Fibroblast of the aortic adventitia (primary cell): Measurements from ENCODE around the gene GRIK1. TPM values are rescaled to one million over a fixed set of nuclear protein-coding genes. Genes with fewer than 3 reads are reported as not detected.

Experiments used
- DNase-seq: peaks from one replicate; pipeline ENCODE4 v3.0.0-alpha.2; 2010; ENCODE audit warnings: low read depth
- H3K4me3 ChIP-seq: 2 replicates; pipeline ENCODE4 v1.5.1; 2011; ENCODE audit warnings: low read depth, mild to moderate bottlenecking, control low read depth, low read length, moderate library complexity
- CTCF ChIP-seq: IDR thresholded peaks from 2 replicates; pipeline ENCODE4 v1.5.1; 2011; ENCODE audit warnings: mild to moderate bottlenecking, low read length, control low read depth, inconsistent platforms; ENCODE audit not compliant: insufficient read depth
- total RNA-seq: library from RNA; depleted of rRNA; stranded (reverse); fragments of >200 nt; gene quantifications from 2 replicates; pipeline ENCODE4 v1.2.3, GENCODE V29; 2012; ENCODE audit warnings: low replicate concordance

Gene GRIK1
- total RNA-seq, 1 donor: 0.81 TPM

GRCh38 chr21:29870814-29871213 is 69.0 kb downstream of the GRIK1 start:
- no peak overlapping the region for H3K4me3 ChIP-seq
- DNase-seq: no peak
- no peak for TF ChIP-seq CTCF

- no peak for DNase-seq
- no peak for TF ChIP-seq CTCF
- no peak overlapping the region for H3K4me3 ChIP-seq
These were observed 72.0 kb downstream of the GRIK1 start for GRCh38 chr21:29867796-29868195.

DNA sequence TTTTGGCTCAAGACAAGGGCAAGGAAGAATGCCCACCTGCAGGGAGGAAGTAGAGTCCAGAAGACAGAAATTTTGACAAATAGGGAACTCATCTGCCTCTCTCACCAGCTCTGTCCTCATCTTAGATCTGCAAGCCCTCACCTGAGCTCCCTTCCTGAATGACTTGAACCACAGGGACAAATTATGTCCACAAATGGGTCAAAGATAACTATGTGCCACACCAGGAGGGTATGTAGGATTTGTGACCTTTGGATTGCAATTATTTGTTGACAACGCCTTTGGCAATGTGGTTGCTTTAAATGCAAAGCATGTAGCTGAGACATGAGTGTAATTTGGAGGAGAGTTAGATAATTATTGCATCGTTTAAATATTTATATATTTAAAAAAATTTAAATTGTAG is 79.5 kb downstream of the GRIK1 start:
- DNase-seq: no peak
- H3K4me3 ChIP-seq: no peak overlapping the region
- no peak for TF ChIP-seq CTCF

DNA sequence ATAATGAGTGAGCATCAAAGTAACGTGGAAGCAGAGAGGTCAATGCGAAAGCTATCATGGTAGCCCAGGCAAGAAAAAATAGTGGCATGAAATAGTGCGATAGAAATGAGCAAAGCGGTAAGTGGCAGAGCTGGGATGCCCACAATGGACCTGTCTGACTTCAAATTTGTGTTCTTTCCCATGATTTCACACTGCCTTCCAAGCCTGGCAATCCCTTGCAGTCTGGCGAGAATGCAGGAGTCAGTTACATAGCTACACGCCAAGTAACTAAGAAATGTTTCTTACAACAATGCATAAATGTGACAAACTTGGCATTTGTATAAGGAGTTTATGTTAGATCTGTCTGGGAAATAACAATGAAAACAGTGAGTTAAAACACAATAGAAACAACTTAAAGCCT is 82.6 kb downstream of the GRIK1 start:
- H3K4me3 ChIP-seq: no peak overlapping the region
- no peak for DNase-seq
- TF ChIP-seq CTCF: no peak

DNA sequence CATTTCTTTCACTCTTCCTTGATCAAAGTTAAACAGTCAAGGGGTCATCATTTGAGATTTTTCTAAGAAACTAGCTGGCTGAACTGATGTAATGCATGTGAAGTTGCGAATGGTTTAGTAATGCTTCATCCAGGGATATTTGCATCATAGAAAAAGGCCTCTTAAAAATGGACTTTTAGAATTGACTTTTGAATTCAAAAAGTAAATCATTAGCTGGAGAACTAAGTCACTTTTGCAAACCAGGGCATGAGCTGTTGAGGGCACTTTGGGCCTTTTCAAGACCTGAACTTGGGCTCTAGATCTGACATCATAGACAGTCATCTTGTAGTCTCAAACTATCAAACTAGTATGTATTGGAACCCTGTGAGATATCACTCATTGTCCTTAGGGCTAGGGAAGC is 85.0 kb downstream of the GRIK1 start:
- no peak overlapping the region for H3K4me3 ChIP-seq
- no peak for TF ChIP-seq CTCF
- DNase-seq: no peak

DNA sequence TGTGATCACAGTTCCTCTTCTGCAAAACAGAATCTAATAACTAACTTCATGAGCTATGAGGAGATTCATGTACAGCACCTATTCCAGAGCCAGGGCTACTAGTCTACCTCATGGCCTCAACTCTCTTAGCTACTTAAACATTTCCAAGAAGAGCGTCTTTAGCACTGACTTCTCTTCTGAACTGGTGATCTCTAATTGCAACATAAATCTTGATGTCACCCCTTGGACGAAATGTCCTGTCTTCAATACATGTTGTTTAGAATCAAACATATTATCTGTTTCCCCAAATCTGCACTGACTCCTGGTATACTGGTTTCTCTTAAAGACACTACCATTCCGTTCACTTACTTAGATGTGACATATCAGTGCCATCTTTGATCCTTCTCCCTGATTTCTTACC is 88.2 kb downstream of the GRIK1 start:
- TF ChIP-seq CTCF: no peak
- no peak for DNase-seq

GRCh38 chr21:29849735-29850176 is 90.0 kb downstream of the GRIK1 start:
- TF ChIP-seq CTCF: peak; percentile 84
- H3K4me3 ChIP-seq: no peak overlapping the region
- DNase-seq: peak; percentile 72

More for the DNA sequence above, 88.2 kb downstream of the GRIK1 start:
- no peak overlapping the region for H3K4me3 ChIP-seq
